BE2C (cell line): Measurements from ENCODE around the gene CRIM1.

ENCODE experiments used
- DNase-seq: peaks from one replicate; pipeline ENCODE4 v3.0.0-alpha.2; 2020
- H3K27me3 ChIP-seq: fragments of 250-450 bp; sonication (Bioruptor Pico); 2 replicates; pipeline ENCODE4 v1.5.1; 2020; ENCODE audit warnings: mild to moderate bottlenecking
- H3K36me3 ChIP-seq: fragments of 250-450 bp; sonication (Bioruptor Pico); 2 replicates; pipeline ENCODE4 v1.5.1; 2020; ENCODE audit warnings: mild to moderate bottlenecking
- H3K4me1 ChIP-seq: fragments of 250-450 bp; sonication (Bioruptor Pico); 2 replicates; pipeline ENCODE4 v1.5.1; 2020
- H3K4me3 ChIP-seq: 2 replicates; pipeline ENCODE4 v1.5.1; 2011; ENCODE audit warnings: low read depth, low read length
- H3K9me3 ChIP-seq: fragments of 250-450 bp; sonication (Bioruptor Pico); 2 replicates; pipeline ENCODE4 v1.5.1; 2020
- CTCF ChIP-seq: IDR thresholded peaks from 2 replicates; pipeline ENCODE4 v1.5.1; 2012; ENCODE audit warnings: mild to moderate bottlenecking, low read depth, low read length

The CRIM1 gene

DNA sequence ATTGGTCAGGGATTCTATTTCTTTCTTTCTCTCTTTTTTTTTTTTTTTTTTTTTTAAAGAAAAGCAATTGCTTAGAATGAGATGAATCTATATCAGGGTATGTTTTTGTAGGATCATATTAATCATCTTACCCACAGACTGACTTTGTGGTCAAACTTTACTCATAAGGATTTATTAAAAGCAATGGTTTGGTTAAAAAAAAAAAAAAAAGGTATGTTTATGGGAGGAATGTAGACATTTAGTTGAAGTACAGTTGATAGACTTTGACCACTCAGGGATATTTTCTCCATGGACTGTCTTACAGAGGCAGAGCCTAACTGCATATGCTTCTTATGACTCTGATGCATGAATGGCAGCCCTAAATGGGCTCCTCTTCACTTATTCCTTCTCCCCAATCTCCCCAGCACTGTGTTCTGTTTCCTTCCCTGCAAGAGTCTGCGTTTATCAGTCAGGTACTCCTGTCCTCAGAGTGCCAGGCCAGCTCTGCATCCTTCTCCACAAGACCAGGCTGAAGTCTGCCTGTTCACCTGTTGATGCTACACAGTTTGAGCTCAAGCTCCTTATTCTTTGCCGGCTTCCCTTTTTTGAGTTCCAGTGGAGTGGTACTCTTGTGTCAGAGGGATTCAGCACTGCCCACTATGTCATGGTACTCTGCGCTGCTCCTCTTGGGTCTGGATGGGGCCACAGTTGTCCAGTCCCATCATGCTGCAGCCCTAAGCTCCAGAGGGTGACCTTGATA lies 24.3 kb downstream of the CRIM1 start:
- no peak for TF ChIP-seq CTCF
- Histone ChIP-seq H3K9me3 (no peaks in the 10 kb centered on the region), H3K27me3 (peaks cover 5% of the 10 kb centered on the region), H3K36me3 (no peaks in the 10 kb centered on the region), H3K4me3 (no peak overlapping the region), H3K4me1 (no peaks in the 10 kb centered on the region)
- no peak for DNase-seq

- no peak for TF ChIP-seq CTCF
- Histone ChIP-seq H3K36me3 (no peaks in the 10 kb centered on the region), H3K4me3 (no peak overlapping the region), H3K4me1 (no peaks in the 10 kb centered on the region), H3K9me3 (no peaks in the 10 kb centered on the region), H3K27me3 (peaks cover 5% of the 10 kb centered on the region)
- peak; percentile 15 for DNase-seq
These were observed 25.3 kb downstream of the CRIM1 start for GRCh38 chr2:36380624-36381481.

DNA sequence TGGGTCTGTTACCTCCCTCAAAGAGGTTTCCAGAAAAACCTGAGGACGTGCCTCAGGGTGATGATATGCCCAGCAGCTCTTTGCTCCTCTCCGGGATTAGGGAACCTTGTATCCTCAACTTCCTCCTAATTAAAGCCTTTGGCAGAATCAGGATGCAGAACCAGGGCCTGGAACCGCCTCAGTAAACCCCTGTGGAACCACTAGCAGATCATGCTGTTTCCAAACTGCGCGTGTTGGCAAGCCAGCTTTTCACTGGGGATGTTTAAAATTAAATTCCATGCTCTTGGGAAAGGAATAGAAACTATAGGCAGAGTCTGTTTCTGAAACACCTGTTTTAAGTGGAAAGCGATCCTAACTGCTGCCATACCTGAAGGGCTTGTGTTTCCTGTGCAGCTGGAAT lies 26.4 kb downstream of the CRIM1 start:
- Histone ChIP-seq H3K4me3 (no peak overlapping the region), H3K4me1 (no peaks in the 10 kb centered on the region), H3K27me3 (no peaks in the 10 kb centered on the region; the same call in 1 of the 2 replicates), H3K9me3 (no peaks in the 10 kb centered on the region), H3K36me3 (no peaks in the 10 kb centered on the region)
- no peak for DNase-seq
- TF ChIP-seq CTCF: no peak

- H3K4me1 ChIP-seq: no peaks in the 10 kb centered on the region
- no peaks in the 10 kb centered on the region for H3K36me3 ChIP-seq
These were observed 26.9 kb downstream of the CRIM1 start for GRCh38 chr2:36382472-36382871.

DNA sequence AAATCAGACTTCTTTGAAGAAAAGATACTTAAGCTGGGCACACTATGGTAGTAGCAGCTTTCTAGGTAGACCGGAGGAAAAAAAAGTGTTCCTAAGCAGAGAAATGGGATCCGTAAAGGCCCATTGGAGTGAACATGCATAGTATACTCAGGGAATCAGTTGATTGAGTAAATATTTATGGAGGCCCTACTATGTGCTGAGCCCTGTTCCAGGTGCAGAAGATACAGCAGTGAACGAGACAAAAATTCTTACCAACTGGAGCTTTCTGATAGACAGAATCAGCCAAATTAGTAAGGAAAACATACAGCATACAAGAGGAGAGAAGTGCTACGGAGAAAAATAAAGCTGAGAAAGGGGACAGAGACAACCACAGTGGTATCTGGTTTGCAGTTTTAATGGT lies 28.1 kb downstream of the CRIM1 start:
- H3K9me3 ChIP-seq: no peaks in the 10 kb centered on the region
- H3K4me3 ChIP-seq: no peak overlapping the region
- no peaks in the 10 kb centered on the region for H3K4me1 ChIP-seq
- no peak for TF ChIP-seq CTCF
- no peaks in the 10 kb centered on the region for H3K27me3 ChIP-seq
- no peak for DNase-seq
- H3K36me3 ChIP-seq: no peaks in the 10 kb centered on the region

More at GRCh38 chr2:36382472-36382871, 26.9 kb downstream of the CRIM1 start:
- DNase-seq: no peak
- H3K4me3 ChIP-seq: no peak overlapping the region
- H3K9me3 ChIP-seq: no peaks in the 10 kb centered on the region
- no peak for TF ChIP-seq CTCF
- no peaks in the 10 kb centered on the region; the same call in 1 of the 2 replicates for H3K27me3 ChIP-seq

DNA sequence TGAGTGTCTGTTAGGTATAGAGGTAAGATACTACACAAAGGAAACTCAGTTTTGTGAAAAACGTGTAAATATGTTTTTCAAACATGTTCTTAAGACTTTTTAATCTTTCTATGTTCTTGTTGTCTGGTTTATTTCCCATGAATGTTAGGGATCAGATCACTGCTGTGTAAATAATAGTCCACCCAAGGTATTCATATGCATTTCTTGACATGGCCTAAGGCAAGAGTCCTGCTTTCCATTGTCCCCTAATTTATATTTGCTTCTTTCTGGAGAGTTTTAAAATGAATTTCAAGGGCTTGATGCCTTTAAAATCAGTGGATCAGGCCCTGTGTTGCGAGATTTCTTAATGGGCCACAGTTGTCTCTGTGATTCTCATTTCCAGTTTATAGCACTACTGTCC lies 28.9 kb downstream of the CRIM1 start:
- TF ChIP-seq CTCF: no peak
- H3K27me3 ChIP-seq: 0 out of 2 replicates have a peak, but pooled peaks cover 2% of the 10 kb centered on the region
- DNase-seq: no peak
- no peaks in the 10 kb centered on the region for H3K36me3 ChIP-seq
- H3K4me3 ChIP-seq: no peak overlapping the region
- H3K9me3 ChIP-seq: no peaks in the 10 kb centered on the region
- H3K4me1 ChIP-seq: no peaks in the 10 kb centered on the region
